NCI-H446 treated with DMSO at 0.1 percent for 48 hours (cell line): Measurements from ENCODE around the gene ERP44.

ENCODE experiments used
- DNase-seq: peaks from one replicate; lab custom pipeline; 2025; lab: John Stamatoyannopoulos, UW

The ERP44 gene

DNA sequence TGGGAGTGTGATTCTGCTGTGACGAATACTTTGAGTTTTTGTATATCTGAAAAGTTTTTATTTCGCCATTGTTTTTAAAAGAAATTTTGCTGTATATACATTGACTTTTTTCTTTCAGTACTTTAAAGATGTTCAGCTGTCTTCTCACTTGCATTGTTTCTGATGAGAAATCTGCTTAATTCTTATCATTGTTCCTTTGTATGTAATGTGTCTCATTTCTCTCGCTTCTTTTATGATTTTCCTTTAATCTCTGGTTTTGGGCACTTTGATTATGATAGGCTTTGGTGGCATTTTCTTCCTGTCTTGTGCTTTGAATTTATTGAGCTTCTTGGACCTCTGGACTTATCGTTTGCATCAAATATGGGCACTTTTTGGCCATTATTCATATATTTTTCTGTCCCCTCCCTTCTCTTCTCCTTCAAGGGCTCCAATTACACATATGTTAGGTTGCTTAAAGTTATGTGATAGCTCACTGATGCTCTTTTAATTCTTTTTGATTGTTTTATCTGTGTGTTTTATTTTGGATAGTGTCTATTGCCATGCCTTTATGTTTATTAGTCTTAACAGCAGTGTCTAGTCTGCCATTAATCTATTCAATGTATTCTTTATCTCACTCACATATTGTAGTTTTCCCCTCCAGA lies 161.7 kb downstream of the ERP44 start:
- DNase-seq, result no peak

DNA sequence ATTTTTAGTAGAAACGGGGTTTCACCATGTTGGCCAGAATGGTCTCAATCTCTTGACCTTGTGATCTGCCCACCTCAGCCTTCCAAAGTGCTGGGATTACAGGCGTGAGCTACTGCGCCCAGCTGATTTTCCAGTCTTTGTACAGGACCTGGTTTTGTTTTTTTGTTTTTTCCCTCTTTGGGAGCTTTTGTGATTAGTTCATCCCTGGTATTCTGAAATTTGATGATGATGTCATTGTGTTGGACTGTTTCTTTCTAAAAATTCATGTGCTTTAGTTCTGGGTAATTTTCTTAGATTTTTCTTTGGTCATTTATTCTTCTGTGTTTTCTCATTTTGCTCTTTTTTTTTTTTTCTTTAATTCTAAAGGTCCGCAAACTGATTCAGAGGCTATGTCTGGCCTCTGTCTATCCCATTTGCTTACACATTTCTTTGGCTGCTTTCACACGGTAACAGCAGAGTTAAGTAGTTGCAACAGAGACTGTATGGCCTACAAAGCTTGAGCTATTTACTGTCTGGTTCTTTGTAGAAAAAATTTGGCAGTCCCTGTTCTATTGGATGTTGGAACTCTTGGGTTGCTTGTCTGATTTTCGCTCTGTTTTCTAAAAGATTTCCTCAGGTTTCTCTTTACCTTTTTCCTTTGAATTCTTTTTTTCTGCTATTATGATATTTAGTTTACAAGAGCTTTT lies 167.5 kb downstream of the ERP44 start:
- no peak for DNase-seq

DNA sequence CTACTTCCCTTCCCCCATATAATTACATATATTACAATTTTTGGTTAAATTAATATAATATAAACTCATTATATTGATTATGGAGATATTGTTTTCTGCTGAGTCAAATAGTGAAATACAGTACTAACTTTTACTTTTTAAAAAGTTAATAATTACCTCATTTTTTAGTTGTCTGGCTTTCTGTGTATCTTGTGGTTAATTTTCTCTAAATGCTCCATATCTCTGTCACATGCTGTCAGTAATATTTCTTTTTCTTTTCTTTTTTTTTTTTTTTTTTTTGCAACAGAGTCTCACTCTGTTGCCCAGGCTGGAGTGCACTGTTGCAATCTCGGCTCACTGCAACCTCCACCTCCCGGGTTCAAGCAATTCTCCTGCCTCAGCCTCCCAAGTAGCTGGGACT lies 169.1 kb downstream of the ERP44 start:
- no peak for DNase-seq
